CD4-positive, alpha-beta T cell treated with Interleukin-10 for 1 hour (primary cell): ENCODE results near the gene DUSP28.
A peak's percentile ranks its signal among the peaks of the same experiment; 100 is the strongest.

Experiments
- DNase-seq: peaks from one replicate; pipeline ENCODE4 v3.0.0-alpha.2; 2020

DUSP28 gene, protein sequence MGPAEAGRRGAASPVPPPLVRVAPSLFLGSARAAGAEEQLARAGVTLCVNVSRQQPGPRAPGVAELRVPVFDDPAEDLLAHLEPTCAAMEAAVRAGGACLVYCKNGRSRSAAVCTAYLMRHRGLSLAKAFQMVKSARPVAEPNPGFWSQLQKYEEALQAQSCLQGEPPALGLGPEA

DNA sequence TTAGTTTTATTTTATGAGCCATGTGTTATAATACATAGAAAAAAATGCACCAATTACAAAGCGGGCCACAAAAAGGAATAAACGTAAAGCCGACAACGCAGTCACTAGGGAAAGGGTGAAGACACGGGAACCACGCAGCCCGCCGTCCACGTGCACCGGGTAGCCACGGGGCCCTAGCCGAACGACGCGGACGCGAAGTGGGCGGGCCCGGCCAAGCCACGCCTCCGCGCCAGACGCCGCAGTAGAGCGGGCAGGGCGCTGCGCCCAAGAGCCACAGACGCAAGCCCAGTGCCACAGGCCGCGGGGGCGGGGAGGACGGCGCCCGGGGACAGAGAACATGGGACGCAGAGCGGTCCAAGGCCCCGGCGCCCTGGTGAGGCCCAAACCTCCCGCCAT lies at the start of gene DUSP28:
DUSP28 (plus strand) TSS at position 274 of the 396 bp plus-strand sequence. CDS start 328 bp downstream, outside the sequence.
- peak; percentile 92 for DNase-seq

DNA sequence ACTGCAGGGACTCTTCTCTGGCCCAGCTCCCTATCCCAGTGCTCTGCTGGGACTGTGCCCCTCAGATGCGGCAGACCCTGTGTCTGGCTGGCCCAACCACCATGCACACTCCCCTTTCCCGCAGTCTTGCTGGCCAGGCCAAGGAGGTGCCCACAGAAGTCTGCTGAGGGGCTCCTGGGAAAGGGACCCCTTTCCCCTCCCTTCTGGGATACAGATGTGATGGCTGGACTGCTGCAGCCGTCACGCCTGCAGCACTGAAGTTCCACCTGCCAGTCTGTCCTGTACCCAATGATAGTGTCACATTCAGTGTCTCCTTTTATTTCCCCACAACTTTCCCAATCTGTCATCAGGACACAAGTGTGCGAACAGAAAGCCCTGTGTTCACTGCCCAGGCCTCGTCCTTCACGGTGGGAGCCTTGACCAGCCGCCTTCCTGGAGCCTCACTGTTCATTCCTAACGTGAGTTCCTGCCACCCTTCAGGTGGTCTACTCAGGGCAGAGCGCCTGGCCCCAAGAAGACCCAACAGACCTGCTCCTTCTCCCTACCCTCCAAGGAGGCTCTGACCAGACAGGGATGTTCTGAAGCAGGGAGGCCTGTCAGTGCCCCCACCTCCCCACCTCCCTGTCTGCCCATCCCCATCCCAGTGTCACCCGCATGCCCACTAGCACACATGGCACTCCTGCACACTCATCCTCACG lies 49.5 kb upstream of the DUSP28 start:
- DNase-seq, result no peak

DNA sequence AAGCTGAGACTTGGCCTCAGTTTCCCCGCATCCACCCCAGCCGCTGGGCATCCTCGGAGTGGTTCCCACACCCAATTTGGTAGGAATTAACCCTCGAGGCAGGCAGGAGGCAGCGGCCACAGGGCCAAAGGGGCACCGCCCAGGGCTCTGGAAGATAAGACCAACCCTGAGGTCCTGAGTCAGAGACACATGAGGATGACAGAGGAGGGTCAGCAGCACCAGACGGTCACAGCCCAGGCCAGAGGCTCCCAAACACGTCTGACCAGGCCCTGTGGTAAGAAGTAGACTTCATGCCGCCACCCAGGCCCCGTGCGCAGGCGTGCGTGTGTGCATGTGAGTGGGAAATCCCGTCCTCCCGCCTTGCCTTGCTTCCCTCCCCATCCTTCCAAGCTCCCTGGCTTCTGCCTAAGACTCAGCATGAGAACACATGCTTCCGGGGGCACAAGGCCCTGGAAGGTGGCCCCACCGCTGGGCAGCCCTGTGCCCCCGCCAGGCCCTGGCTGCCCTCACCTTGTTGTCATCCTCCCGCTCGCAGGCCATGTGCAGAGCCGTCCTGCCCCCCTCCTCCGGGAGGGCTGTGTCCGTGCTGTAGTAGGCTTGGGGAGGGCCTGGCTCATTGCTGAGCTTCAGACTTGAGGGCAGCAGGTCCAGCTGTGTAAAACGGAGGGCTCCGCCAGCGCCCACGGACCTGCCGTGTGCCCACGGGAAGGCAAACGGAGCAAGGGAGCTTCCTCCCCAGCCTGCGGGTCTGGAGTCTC lies 48.6 kb upstream of the DUSP28 start:
- DNase-seq, result no peak

- DNase-seq, result no peak
These were observed 48.1 kb upstream of the DUSP28 start for GRCh38 chr2:240512109-240512485.

- no peak for DNase-seq
These were observed 47.3 kb upstream of the DUSP28 start for GRCh38 chr2:240512666-240513535.

GRCh38 chr2:240513549-240514287 lies 46.4 kb upstream of the DUSP28 start:
- DNase-seq, result peak; percentile 87

- DNase-seq, result no peak
These were observed 45.5 kb upstream of the DUSP28 start for GRCh38 chr2:240514631-240515030.

DNA sequence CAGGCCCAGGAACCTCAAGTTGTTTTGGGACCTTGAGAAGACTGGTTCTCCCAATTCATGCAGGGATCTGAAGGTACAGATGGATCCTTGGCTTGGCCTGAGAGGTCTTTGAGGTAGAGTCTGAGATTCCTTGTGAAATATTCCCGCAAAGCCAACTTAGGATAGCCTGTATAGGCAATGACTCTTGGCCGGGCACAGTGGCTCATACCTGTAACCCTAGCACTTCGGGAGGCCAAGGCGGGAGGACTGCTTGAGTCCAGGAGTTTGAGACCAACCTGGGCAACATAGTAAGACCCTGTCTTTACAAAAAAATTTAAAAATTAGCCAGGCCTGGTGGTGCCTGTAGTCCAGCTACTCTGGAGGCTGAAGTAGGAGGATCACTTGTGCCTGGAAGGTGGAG lies 42.8 kb upstream of the DUSP28 start:
- DNase-seq, result no peak

GRCh38 chr2:240518981-240519380 lies 41.2 kb upstream of the DUSP28 start:
- DNase-seq, result no peak

- DNase-seq, result no peak
These were observed 40.6 kb upstream of the DUSP28 start for GRCh38 chr2:240519396-240520129.

DNA sequence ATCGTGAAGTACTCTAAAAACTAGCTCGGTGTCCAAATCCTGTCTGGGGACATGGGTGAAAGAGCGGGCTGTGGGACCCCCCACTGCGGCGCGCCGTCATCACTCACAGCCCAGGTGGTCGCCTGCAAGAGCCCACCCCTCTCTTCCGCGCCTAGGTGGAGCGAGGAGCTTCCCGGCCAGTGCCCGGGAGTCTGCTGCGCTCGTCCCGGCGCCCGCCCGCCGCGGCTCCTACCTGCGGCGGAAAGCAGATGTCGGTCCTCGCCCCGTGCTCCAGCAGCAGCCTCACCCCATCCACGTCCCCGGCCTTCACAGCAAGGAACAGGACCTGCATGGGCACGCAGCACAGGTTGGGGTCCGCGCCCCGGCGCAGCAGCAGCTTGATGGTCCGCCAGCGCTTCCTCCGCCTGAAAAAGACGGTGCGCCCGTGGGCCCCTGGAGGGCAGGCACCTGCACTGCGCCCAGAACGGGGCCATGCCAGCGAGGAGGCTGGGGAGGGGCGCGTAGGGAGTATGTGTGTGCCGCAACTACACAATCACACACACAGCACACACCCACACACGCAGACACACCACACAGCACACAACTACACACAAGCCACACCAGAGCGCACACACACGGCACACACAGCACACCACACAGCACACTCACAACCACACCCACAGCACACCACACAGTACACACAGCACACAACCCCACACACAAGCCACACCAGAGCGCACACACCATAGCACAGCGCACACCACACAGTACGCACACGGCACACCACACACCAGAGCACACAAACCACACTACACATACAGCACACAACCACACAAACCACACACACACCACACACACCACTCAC lies 39.8 kb upstream of the DUSP28 start:
- DNase-seq, result no peak

GRCh38 chr2:240520974-240521350 lies 39.2 kb upstream of the DUSP28 start:
- no peak for DNase-seq

DNA sequence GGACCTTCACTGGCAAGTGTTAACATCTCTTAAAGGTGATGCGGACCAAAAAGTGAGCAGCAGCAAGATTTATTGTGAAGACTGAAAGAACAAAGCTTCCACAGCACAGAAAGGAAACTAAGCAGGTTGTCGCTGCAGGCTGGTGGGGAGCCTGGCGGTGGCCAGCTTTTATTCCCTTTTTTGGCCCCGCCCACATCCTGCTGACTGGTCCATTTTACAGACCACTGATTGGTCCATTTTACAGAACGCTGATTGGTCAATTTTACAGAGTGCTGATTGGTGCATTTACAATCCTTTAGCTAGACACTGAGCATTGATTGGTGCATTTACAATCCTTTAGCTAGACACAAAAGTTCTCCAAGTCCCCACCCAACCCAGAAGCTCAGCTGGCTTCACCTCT lies 38.3 kb upstream of the DUSP28 start:
- peak; percentile 5 for DNase-seq

- DNase-seq, result no peak
These were observed 37.8 kb upstream of the DUSP28 start for GRCh38 chr2:240522406-240522805.

- no peak for DNase-seq
These were observed 36.5 kb upstream of the DUSP28 start for GRCh38 chr2:240523451-240524281.

GRCh38 chr2:240524963-240525718 lies 35.0 kb upstream of the DUSP28 start:
- DNase-seq, result no peak

GRCh38 chr2:240525802-240526201 lies 34.4 kb upstream of the DUSP28 start:
- DNase-seq, result no peak

DNA sequence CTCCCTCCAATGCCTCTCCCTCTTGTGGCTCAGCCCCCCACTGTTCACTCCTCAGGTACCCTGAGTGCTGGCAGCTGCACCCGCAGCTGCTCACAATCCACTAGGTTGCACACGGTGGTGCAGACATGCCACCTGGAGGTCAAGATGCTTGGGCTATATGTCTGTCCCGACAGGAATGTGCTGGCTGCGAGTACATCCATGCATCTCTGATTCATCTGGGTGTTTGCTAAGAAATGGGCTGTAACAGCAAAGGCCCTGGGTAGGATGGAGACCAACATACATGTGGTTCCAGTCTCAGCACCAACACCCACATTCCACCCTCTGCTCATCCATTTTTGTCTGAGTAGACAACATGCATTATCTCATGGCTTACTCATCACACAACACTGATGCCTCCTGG lies 33.6 kb upstream of the DUSP28 start:
- DNase-seq, result no peak

GRCh38 chr2:240527153-240527750 lies 32.9 kb upstream of the DUSP28 start:
- DNase-seq, result no peak
